Skeletal muscle satellite cell (primary cell): ENCODE data around the gene ASB18.
"Not testable (repeated sequence)": the region's sequence is repeated elsewhere in the genome, so short reads cannot be mapped to it uniquely, and the experiment has no call there.

Experiments
- H3K27me3 ChIP-seq: 2 replicates; pipeline ENCODE4 v1.7.0; 2013; ENCODE audit warnings: low read length; ENCODE audit not compliant: control insufficient read depth, insufficient read depth
- H3K36me3 ChIP-seq: 2 replicates; pipeline ENCODE4 v1.7.0; 2013; ENCODE audit warnings: mild to moderate bottlenecking, control low read depth, low read length; ENCODE audit not compliant: insufficient read depth
- H3K4me1 ChIP-seq: 2 replicates; pipeline ENCODE4 v1.7.0; 2013; ENCODE audit warnings: low read length; ENCODE audit not compliant: control insufficient read depth, insufficient read depth
- H3K4me2 ChIP-seq: 2 replicates; pipeline ENCODE4 v1.7.0; 2013; ENCODE audit warnings: mild to moderate bottlenecking, low read length
- H3K4me3 ChIP-seq: 2 replicates; pipeline ENCODE4 v1.7.0; 2013; ENCODE audit warnings: low read length
- H3K9ac ChIP-seq: 2 replicates; pipeline ENCODE4 v1.7.0; 2013; ENCODE audit warnings: mild to moderate bottlenecking, low read depth, low read length, moderate library complexity
- H3K9me3 ChIP-seq: replicated peaks from 2 replicates; pipeline ENCODE4 v1.7.0; 2013; ENCODE audit warnings: mild to moderate bottlenecking, control low read depth, low read length

ASB18 gene

DNA sequence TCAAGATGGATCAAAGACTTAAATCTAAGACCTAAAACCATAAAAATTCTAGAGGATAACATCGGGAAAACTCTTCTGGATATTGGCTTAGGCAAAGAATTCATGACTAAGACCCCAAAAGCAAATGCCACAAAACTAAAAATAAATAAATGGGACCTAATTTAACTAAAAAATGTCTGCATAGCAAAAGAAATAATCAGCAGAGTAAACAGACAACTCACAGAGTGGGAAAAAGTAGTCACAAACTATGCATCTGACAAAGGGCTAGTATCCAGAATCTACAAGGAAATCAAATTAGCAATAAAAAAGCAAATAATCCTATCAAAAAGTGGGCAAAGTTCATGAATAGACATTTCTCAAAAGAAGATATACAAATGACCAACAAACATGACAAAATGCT is 18.2 kb upstream of the ASB18 start:
- Histone ChIP-seq H3K27me3 (no peaks in the 10 kb centered on the region), H3K4me1 (no peaks in the 10 kb centered on the region), H3K9me3 (no peaks in the 10 kb centered on the region), H3K9ac (no peak overlapping the region), H3K4me2 (no peak overlapping the region), H3K36me3 (no peaks in the 10 kb centered on the region), H3K4me3 (no peak overlapping the region)

DNA sequence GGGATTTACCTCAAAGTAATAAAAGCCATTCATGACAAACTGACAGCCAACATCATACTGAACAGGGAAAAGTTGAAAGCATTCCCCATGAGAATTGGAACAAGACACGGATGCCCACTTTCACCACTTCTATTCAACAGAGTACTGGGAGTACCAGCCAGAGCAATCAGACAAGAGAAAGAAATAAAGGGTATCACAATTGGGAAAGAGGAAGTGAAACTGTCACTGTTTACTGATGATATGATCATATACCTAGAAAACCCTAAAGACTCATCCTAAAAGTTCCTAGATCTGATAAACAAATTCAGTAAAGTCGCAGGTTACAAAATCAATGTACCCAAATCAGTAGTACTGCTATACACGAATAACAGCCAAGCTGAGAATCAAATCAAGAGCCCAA is 17.2 kb upstream of the ASB18 start:
- Histone ChIP-seq H3K4me3 (no peak overlapping the region), H3K36me3 (no peaks in the 10 kb centered on the region), H3K9ac (no peak overlapping the region), H3K9me3 (no peaks in the 10 kb centered on the region), H3K4me1 (no peaks in the 10 kb centered on the region), H3K4me2 (no peak overlapping the region), H3K27me3 (no peaks in the 10 kb centered on the region)

DNA sequence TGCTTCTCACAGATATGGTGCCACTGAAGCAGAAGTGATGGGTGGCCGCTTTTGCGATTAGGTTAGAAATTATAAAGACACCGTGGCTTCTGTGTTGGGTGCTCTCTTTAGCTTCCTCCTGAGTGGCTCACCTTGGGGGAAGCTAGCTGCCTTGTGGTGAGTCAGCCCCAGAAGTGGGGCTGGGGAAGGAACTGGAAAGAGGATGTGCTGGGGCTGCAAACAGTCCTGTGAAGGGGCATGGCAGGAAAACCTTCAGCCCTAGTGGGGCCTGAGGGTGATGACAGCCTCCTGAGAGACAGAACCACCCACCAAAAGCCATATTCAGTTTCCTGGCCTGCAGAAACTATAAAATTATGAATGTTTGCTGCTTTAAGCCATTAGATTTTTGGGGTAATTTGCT is 8.9 kb upstream of the ASB18 start:
- no peaks in the 10 kb centered on the region for H3K4me1 ChIP-seq
- H3K9me3 ChIP-seq = no peaks in the 10 kb centered on the region
- no peak overlapping the region for H3K9ac ChIP-seq
- no peaks in the 10 kb centered on the region for H3K36me3 ChIP-seq
- no peak overlapping the region for H3K4me2 ChIP-seq
- no peak overlapping the region for H3K4me3 ChIP-seq
- H3K27me3 ChIP-seq = no peaks in the 10 kb centered on the region

DNA sequence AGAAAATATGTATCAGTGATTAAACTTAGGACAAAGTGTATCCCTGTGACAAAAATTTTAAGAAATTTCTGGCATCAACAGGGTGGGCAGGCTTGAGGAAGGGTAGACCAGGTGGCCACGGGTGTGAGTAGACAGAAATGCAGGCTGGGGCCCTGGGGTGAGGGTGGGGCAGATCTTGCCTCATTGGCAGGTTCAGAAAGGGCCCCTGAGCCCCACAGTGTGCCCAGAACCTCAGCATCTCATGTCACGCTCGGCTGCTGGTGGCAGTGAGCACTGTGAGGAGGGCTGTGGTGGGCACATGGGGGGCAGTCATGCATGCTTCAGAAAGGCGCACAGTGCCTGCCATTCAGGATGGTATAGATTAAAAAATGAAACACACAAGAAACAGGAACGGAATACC is 7.6 kb upstream of the ASB18 start:
- no peak overlapping the region for H3K9ac ChIP-seq
- no peaks in the 10 kb centered on the region for H3K9me3 ChIP-seq
- no peaks in the 10 kb centered on the region for H3K27me3 ChIP-seq
- H3K36me3 ChIP-seq = no peaks in the 10 kb centered on the region
- H3K4me2 ChIP-seq = no peak overlapping the region
- no peak overlapping the region for H3K4me3 ChIP-seq
- no peaks in the 10 kb centered on the region for H3K4me1 ChIP-seq

DNA sequence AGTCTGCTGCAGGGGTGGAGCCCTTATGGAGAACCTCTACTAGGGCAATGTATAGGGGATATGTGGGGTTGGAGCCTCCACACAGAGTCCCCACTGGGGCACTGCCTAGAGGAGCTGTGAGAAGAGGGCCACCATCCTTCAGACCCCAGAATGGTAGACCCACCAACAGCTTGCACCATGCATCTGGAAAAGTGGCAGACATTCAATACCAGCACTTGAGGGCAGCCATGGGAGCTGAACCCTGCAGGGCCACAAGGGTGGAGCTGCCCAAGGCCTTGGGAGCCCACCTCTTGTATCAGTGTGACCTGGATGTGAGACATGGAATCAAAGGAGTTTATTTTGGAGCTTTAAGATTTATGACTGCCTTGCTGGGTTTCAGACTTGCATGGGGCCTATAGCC is 5.7 kb upstream of the ASB18 start:
- H3K4me2 ChIP-seq, H3K36me3 ChIP-seq, H3K4me3 ChIP-seq, H3K27me3 ChIP-seq, H3K4me1 ChIP-seq, H3K9ac ChIP-seq, H3K9me3 ChIP-seq: not testable (repeated sequence)

DNA sequence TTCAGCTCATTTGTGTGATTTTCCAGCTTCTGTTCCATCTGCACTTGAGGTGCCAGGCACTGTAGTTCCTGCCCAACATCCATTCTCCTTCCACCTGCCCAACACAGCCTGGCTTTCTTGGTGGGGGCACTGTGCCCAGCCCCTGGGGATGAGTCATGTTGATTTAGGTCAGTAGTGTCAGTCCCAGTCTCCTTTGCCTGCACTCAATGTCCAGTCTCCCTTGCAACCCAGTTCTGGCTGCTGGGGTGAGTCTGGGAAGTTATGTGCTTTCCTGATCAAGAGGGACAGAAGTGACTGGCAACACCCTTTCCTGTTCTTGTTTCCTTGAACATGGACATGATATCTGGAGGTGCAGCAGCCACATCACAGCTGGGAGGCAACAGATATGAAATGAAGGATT is 1.5 kb upstream of the ASB18 start:
- Histone ChIP-seq H3K4me2 (no peak overlapping the region), H3K9ac (no peak overlapping the region), H3K9me3 (no peaks in the 10 kb centered on the region), H3K36me3 (no peaks in the 10 kb centered on the region), H3K4me3 (no peak overlapping the region), H3K27me3 (peaks cover 3% of the 10 kb centered on the region), H3K4me1 (no peaks in the 10 kb centered on the region)

DNA sequence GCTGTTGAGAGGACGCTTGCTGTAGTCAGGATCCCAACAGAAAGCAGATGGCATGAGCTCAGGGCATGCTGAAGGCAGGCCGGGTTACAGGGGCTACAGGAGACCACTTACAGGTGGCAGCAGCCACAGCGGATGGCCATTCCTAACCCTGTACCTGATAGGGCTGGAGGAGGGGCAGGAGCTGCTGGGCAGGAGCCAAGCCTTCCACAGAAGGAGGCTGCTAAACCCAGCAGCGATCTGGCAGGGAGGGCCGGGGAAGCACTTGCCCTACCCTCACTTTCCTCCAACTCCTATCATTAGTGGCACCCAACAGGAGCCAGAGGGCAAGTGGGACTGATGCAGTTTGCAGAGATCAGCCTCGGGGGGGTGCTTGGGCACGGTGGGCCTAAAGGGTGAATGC is 2.0 kb downstream of the ASB18 start:
- H3K4me3 ChIP-seq = no peak overlapping the region
- no peaks in the 10 kb centered on the region for H3K9me3 ChIP-seq
- H3K27me3 ChIP-seq = peaks cover 3% of the 10 kb centered on the region
- no peaks in the 10 kb centered on the region for H3K36me3 ChIP-seq
- H3K4me1 ChIP-seq = no peaks in the 10 kb centered on the region
- no peak overlapping the region for H3K4me2 ChIP-seq
- H3K9ac ChIP-seq = no peak overlapping the region

DNA sequence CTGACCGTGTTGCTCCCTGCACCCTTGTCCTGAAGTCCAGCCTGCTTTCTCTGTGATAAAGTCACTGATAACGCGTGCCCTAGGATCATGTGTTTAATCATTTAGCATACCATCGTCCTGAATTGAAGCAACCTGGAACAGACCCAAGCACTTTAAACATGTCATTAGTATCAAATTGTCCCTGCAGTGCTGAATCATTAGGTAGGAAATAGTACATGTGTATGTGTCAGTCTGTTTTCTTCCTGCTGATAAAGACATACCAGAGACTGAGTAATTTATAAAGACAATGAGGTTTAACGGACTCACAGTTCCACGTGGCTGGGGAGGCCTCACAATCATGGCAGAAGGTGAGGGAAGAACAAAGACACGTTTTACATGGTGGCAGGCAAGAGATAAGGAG is 2.8 kb downstream of the ASB18 start:
- Histone ChIP-seq H3K4me2 (no peak overlapping the region), H3K27me3 (peaks cover 3% of the 10 kb centered on the region), H3K9me3 (no peaks in the 10 kb centered on the region), H3K36me3 (no peaks in the 10 kb centered on the region), H3K9ac (no peak overlapping the region), H3K4me1 (no peaks in the 10 kb centered on the region), H3K4me3 (no peak overlapping the region)

DNA sequence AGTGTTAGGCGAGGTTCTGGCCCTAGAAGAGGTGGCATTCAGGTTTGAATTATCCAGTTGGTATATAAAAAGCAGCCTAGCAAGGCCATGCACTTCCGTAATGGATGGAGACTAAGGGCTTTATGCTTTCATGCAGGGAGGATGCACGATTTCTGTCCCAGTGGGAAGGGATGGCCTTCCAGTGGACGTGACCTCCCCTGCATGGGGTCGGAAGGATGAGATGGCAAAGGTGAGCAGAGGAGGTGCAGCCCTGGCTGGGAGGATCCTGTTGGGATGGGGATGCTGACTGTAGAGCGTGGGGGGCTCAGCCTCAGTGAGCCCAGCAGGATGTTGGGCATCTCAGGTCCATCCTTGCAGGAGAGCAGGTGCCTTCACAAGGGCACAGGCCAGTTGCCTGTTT is 4.8 kb downstream of the ASB18 start:
- H3K4me2 ChIP-seq = no peak overlapping the region
- no peak overlapping the region for H3K9ac ChIP-seq
- H3K4me3 ChIP-seq = no peak overlapping the region
- no peaks in the 10 kb centered on the region for H3K9me3 ChIP-seq
- peaks cover 3% of the 10 kb centered on the region for H3K27me3 ChIP-seq
- H3K36me3 ChIP-seq = no peaks in the 10 kb centered on the region
- no peaks in the 10 kb centered on the region for H3K4me1 ChIP-seq

DNA sequence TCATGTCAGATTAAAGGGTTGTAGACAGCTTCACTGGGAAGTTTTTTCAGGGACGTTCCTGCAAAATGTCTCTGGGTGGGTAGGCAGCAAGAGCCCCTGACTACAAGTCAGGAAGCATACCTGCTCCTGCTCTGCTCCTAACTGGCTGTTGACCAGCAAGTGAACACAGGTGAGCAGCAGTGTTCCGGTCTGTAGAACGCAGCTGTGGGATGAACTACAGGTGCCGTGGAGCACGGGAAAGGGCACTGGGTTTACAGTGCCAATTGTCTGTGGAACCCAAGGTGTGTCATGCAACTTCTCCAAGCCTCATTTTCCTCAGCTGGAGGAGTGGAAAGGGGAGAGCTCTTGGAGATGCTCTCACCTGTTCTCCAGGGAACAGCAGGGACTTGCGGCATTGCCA is 6.6 kb downstream of the ASB18 start:
- Histone ChIP-seq H3K4me1 (no peaks in the 10 kb centered on the region), H3K27me3 (no peaks in the 10 kb centered on the region), H3K36me3 (no peaks in the 10 kb centered on the region), H3K4me2 (no peak overlapping the region), H3K9ac (no peak overlapping the region), H3K4me3 (no peak overlapping the region), H3K9me3 (no peaks in the 10 kb centered on the region)

DNA sequence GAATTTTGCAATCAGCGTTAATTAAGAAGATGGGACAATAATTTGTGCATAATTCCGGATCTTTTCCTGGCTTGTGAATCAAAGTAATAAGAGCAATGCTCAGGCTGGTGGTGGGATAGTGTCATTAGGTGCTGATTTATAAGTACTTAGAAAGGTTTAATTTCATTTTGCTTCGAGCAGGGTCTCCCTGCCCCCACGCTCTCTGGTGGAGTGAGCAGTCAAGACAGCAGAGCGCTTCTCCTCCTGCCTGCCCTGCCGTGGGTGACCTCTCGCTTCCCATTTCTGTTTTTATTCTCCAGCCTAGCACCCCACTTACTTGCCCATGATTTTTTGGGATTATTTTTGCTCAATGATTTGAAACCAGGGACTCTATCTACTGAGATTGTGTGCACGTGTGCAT is 7.1 kb downstream of the ASB18 start:
- Histone ChIP-seq H3K9ac (no peak overlapping the region), H3K4me1 (no peaks in the 10 kb centered on the region), H3K4me2 (no peak overlapping the region), H3K4me3 (no peak overlapping the region), H3K9me3 (no peaks in the 10 kb centered on the region), H3K27me3 (no peaks in the 10 kb centered on the region), H3K36me3 (no peaks in the 10 kb centered on the region)

DNA sequence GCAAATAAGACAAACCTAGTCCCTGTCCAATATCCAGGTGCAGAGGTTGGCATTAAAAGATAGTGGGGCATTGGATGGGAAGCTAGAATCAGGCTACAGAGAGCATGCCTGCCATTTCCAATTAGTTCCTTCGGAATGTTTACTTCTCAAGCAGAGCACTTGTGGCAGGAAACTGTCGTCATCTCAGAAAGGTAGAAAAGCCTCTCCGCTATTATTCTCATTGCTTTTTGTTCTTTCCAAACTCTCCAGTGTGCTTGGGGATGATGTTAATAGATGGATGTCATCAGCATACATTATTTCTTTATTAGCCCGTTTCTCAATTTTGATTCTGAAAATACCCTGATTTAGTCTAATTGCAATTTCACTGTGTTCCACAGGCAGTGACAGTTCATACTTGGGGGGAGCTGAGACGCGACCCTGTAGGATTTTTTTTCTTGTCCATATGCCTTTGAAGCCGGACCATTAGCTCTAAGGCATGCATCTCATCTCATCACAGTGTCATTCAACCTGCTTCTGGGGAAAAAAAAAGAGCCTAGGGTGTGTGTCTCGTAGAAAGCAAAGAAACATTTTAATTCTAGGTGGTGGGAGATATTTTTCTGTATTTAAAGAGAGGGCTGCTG is 7.7 kb downstream of the ASB18 start:
- no peaks in the 10 kb centered on the region for H3K36me3 ChIP-seq
- H3K4me1 ChIP-seq = no peaks in the 10 kb centered on the region
- no peaks in the 10 kb centered on the region for H3K9me3 ChIP-seq
- no peak overlapping the region for H3K4me2 ChIP-seq
- no peak overlapping the region for H3K4me3 ChIP-seq
- H3K27me3 ChIP-seq = peaks cover 2% of the 10 kb centered on the region
- H3K9ac ChIP-seq = no peak overlapping the region
